Measurements from ENCODE around the gene CCDC192.
"Not testable (repeated sequence)": the region's sequence is repeated elsewhere in the genome, so short reads cannot be mapped to it uniquely, and the experiment has no call there.

CCDC192 gene

DNA sequence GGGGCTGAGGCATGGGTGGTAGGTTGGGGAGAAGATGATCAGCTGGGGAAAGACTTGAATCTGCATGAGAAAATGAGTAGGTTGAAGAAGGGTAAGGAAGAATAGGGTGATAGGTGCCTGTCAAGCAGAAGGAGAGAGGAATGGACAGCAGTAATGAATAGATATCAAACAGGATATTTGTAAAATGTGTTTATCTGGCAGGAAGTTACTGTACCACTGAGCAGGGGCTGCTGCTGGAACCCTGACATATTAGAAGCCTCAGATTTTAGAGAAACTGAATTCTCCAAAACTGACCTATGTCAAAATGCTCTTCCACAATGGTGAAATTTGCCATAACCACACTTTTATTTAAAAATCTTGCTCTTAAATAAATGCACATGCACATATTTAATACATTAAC is 41.0 kb downstream of the CCDC192 start:
- Histone ChIP-seq H3K9ac (ENCODE audit: low read length) (no peak overlapping the region), H3K36me3 (replicated peaks; ENCODE audit: low read depth, low read length) (no peaks in the 10 kb centered on the region), H3K4me1 (ENCODE audit: low read length) (no peaks in the 10 kb centered on the region), H3K27ac (ENCODE audit: low read length) (no peak overlapping the region), H3K27me3 (ENCODE audit: low read depth, low read length) (0 out of 2 replicates have a peak, but pooled peaks cover 5% of the 10 kb centered on the region), H3K4me3 (ENCODE audit: low read length) (no peak overlapping the region), H3K9me3 (ENCODE audit: insufficient read depth, low read length) (no peaks in the 10 kb centered on the region), H2AFZ (ENCODE audit: low read depth, low read length) (no peak overlapping the region), H4K20me1 (ENCODE audit: insufficient read depth, low read length) (no peaks in the 10 kb centered on the region), H3K79me2 (ENCODE audit: low read length) (no peaks in the 10 kb centered on the region), H3K4me2 (ENCODE audit: low read length) (no peak overlapping the region)
- TF ChIP-seq, protein P1, sequence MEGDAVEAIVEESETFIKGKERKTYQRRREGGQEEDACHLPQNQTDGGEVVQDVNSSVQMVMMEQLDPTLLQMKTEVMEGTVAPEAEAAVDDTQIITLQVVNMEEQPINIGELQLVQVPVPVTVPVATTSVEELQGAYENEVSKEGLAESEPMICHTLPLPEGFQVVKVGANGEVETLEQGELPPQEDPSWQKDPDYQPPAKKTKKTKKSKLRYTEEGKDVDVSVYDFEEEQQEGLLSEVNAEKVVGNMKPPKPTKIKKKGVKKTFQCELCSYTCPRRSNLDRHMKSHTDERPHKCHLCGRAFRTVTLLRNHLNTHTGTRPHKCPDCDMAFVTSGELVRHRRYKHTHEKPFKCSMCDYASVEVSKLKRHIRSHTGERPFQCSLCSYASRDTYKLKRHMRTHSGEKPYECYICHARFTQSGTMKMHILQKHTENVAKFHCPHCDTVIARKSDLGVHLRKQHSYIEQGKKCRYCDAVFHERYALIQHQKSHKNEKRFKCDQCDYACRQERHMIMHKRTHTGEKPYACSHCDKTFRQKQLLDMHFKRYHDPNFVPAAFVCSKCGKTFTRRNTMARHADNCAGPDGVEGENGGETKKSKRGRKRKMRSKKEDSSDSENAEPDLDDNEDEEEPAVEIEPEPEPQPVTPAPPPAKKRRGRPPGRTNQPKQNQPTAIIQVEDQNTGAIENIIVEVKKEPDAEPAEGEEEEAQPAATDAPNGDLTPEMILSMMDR (IDR thresholded peaks at IDR 0.05; ENCODE audit: low read depth, low read length) = no peak
- no peak for TF ChIP-seq EZH2phosphoT487 (IDR thresholded peaks at IDR 0.05; ENCODE audit: low read depth)

DNA sequence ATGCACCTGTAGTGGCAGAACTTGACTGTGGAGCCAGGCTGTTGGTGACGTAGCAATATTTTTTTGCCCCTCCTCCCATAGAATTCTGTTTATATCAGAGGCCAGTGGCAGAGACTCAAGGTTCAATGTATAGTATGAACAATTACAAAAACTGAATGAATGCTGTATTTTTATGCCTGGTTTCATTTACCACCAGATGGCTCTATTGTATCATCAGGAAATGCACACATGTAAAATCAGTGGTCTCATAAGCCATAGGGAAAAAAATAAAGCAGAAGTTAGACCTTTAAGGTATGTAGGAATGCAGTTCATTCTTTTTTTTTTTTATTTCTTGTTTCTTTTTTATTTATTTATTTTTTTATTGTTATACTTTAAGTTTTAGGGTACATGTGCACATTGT is 43.6 kb downstream of the CCDC192 start:
- H3K4me1 ChIP-seq (ENCODE audit: low read length) = no peaks in the 10 kb centered on the region
- no peak overlapping the region for H3K4me3 ChIP-seq (ENCODE audit: low read length)
- H3K36me3 ChIP-seq (replicated peaks; ENCODE audit: low read depth, low read length) = no peaks in the 10 kb centered on the region
- no peak overlapping the region for H3K9ac ChIP-seq (ENCODE audit: low read length)
- TF ChIP-seq, protein P1 (IDR thresholded peaks at IDR 0.05; ENCODE audit: low read depth, low read length) = peak; percentile 52
- TF ChIP-seq EZH2phosphoT487 (IDR thresholded peaks at IDR 0.05; ENCODE audit: low read depth) = no peak
- H4K20me1 ChIP-seq (ENCODE audit: insufficient read depth, low read length) = no peaks in the 10 kb centered on the region
- H3K79me2 ChIP-seq (ENCODE audit: low read length) = no peaks in the 10 kb centered on the region
- H2AFZ ChIP-seq (ENCODE audit: low read depth, low read length) = no peak overlapping the region
- H3K4me2 ChIP-seq (ENCODE audit: low read length) = no peak overlapping the region
- no peaks in the 10 kb centered on the region for H3K9me3 ChIP-seq (ENCODE audit: insufficient read depth, low read length)
- 0 out of 2 replicates have a peak, but pooled peaks cover 5% of the 10 kb centered on the region for H3K27me3 ChIP-seq (ENCODE audit: low read depth, low read length)
- no peak overlapping the region for H3K27ac ChIP-seq (ENCODE audit: low read length)

DNA sequence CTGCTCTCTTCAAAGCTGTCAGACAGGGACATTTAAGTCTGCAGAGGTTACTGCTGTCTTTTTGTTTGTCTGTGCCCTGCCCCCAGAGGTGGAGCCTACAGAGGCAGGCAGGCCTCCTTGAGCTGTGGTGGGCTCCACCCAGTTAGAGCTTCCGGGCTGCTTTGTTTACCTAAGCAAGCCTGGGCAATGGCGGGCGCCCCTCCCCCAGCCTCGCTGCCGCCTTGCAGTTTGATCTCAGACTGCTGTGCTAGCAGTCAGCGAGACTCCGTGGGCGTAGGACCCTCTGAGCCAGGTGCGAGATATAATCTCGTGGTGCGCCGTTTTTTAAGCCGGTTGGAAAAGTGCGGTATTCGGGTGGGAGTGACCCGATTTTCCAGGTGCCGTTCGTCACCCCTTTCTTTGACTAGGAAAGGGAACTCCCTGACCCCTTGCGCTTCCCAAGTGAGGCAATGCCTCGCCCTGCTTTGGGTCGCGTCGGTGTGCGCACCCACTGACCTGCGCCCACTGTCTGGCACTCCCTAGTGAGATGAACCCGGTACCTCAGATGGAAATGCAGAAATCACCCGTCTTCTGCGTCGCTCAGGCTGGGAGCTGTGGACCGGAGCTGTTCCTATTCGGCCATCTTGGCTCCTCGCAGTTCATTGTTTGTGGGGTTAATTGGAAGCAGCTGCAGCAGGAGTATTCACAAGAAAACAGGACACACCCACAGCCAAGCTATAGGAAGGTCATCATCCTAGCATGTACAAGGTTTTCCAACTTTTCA is 49.5 kb downstream of the CCDC192 start:
- H2AFZ ChIP-seq (ENCODE audit: low read depth, low read length); H3K9ac ChIP-seq (ENCODE audit: low read length); H3K9me3 ChIP-seq (ENCODE audit: insufficient read depth, low read length); H4K20me1 ChIP-seq (ENCODE audit: insufficient read depth, low read length); H3K36me3 ChIP-seq (replicated peaks; ENCODE audit: low read depth, low read length); H3K4me1 ChIP-seq (ENCODE audit: low read length); H3K4me3 ChIP-seq (ENCODE audit: low read length); H3K4me2 ChIP-seq (ENCODE audit: low read length); H3K27ac ChIP-seq (ENCODE audit: low read length); H3K27me3 ChIP-seq (ENCODE audit: low read depth, low read length); H3K79me2 ChIP-seq (ENCODE audit: low read length): not testable (repeated sequence)

DNA sequence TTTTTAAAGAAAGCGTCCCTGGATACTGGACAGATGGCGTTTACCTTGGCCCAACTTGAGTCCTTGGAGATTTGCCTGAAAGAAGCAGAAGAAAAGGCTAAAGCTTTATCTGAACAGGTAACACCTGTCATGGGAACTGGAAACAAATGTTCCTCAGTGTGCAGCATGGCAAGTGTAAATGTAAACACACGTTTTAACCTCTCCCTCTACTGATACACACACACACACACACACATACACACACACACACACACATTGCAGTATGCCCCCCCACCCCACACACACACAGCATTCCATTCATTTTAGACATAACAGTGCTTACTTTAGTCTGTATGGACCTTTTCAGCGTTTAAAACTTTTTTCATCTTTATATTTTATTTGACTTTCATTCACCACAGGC is 51.1 kb downstream of the CCDC192 start:
- Histone ChIP-seq H3K4me3 (ENCODE audit: low read length) (no peak overlapping the region), H3K27me3 (ENCODE audit: low read depth, low read length) (no peaks in the 10 kb centered on the region), H4K20me1 (ENCODE audit: insufficient read depth, low read length) (no peaks in the 10 kb centered on the region), H3K79me2 (ENCODE audit: low read length) (no peaks in the 10 kb centered on the region), H3K27ac (ENCODE audit: low read length) (no peak overlapping the region), H3K9me3 (ENCODE audit: insufficient read depth, low read length) (no peaks in the 10 kb centered on the region), H3K9ac (ENCODE audit: low read length) (no peak overlapping the region), H3K4me1 (ENCODE audit: low read length) (no peaks in the 10 kb centered on the region), H2AFZ (ENCODE audit: low read depth, low read length) (no peak overlapping the region), H3K4me2 (ENCODE audit: low read length) (no peak overlapping the region), H3K36me3 (replicated peaks; ENCODE audit: low read depth, low read length) (no peaks in the 10 kb centered on the region)
- TF ChIP-seq, protein P1 (IDR thresholded peaks at IDR 0.05; ENCODE audit: low read depth, low read length) = no peak
- TF ChIP-seq EZH2phosphoT487 (IDR thresholded peaks at IDR 0.05; ENCODE audit: low read depth) = no peak
